Measurements from ENCODE around the gene MAPKAP1. TPM values are rescaled to one million over a fixed set of nuclear protein-coding genes. Genes with fewer than 3 reads are reported as not detected.

Gene MAPKAP1
- polyA plus RNA-seq, 1 donor (not counting 4 experiments of a cell fraction or from before 2014, with no cell fraction given): 129 TPM

DNA sequence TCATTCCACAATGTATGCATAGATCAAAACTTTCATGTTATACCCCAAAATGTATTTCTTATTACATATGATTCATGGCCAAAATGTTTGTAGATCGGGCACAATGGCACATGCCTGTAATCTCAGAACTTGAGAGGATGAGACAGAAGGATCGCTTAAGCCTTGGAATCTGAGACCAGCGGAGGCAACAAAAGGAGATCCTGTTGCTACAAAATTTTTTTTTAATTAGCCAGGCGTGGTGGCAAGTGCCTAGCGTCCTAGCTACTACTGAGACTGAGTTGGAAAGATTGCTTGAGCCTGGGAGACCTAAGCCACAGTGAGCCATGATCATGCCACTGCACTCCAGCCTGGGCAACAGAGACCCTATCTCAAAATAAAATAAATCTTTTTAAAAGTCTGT, 89.9 kb downstream of the MAPKAP1 start:
- no peaks in the 10 kb centered on the region for H3K4me1 ChIP-seq (ENCODE audit: control insufficient read depth, extremely low read depth, insufficient read depth, low read length)
- H3K27ac ChIP-seq (ENCODE audit: control insufficient read depth, insufficient read depth, low read length): no peak overlapping the region
- no peak overlapping the region for H3K4me3 ChIP-seq (ENCODE audit: control insufficient read depth in 2 of 3, extremely low read depth in 1 of 3, insufficient read depth in 2 of 3, low read depth in 1 of 3, low read length in 3 of 3)
- no peak overlapping the region for H3K4me2 ChIP-seq (ENCODE audit: control insufficient read depth, extremely low read depth, insufficient read depth, low read depth, low read length)
- no peak overlapping the region for H3K9ac ChIP-seq (ENCODE audit: control insufficient read depth, extremely low read depth, insufficient read depth, low read length)
- H3K9me3 ChIP-seq (ENCODE audit: control insufficient read depth, low read depth, low read length): no peaks in the 10 kb centered on the region
- FAIRE-seq: no peak
- TF ChIP-seq EZH2 (IDR thresholded peaks at IDR 0.05; ENCODE audit: low read length): no peak
- TF ChIP-seq, protein P1, sequence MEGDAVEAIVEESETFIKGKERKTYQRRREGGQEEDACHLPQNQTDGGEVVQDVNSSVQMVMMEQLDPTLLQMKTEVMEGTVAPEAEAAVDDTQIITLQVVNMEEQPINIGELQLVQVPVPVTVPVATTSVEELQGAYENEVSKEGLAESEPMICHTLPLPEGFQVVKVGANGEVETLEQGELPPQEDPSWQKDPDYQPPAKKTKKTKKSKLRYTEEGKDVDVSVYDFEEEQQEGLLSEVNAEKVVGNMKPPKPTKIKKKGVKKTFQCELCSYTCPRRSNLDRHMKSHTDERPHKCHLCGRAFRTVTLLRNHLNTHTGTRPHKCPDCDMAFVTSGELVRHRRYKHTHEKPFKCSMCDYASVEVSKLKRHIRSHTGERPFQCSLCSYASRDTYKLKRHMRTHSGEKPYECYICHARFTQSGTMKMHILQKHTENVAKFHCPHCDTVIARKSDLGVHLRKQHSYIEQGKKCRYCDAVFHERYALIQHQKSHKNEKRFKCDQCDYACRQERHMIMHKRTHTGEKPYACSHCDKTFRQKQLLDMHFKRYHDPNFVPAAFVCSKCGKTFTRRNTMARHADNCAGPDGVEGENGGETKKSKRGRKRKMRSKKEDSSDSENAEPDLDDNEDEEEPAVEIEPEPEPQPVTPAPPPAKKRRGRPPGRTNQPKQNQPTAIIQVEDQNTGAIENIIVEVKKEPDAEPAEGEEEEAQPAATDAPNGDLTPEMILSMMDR (optimal IDR thresholded peaks at IDR 0.05 in 1 of 3, IDR thresholded peaks at IDR 0.05 in 1 of 3, conservative IDR thresholded peaks at IDR 0.05 in 1 of 3; ENCODE audit: extremely low read depth in 1 of 3, insufficient read depth in 2 of 3, low read length in 3 of 3): no peak
- peaks cover 4% of the 10 kb centered on the region for H4K20me1 ChIP-seq (ENCODE audit: control insufficient read depth, extremely low read depth, insufficient read depth, low read length)
- no peaks in the 10 kb centered on the region for H3K27me3 ChIP-seq (ENCODE audit: control insufficient read depth, extremely low read depth, insufficient read depth, low read length)
- no peaks in the 10 kb centered on the region for H3K9me1 ChIP-seq (ENCODE audit: control insufficient read depth, extremely low read depth, insufficient read depth, low read length)
- H3K36me3 ChIP-seq (ENCODE audit: control insufficient read depth in 2 of 2, extremely low read depth in 1 of 2, insufficient read depth in 2 of 2, low read length in 2 of 2): no peaks in the 10 kb centered on the region
- H3K79me2 ChIP-seq (ENCODE audit: control insufficient read depth, insufficient read depth, low read length): peaks cover 74% of the 10 kb centered on the region
- dilution Hi-C loops (cut with MboI; ENCODE audit: extremely low pct_ligation_motif_present, low sequenced_read_pairs): no loop called here
- no peak overlapping the region for H2AFZ ChIP-seq (ENCODE audit: control insufficient read depth, low read length)
- DNase-seq (ENCODE audit: low read depth, low spot score): no peak

DNA sequence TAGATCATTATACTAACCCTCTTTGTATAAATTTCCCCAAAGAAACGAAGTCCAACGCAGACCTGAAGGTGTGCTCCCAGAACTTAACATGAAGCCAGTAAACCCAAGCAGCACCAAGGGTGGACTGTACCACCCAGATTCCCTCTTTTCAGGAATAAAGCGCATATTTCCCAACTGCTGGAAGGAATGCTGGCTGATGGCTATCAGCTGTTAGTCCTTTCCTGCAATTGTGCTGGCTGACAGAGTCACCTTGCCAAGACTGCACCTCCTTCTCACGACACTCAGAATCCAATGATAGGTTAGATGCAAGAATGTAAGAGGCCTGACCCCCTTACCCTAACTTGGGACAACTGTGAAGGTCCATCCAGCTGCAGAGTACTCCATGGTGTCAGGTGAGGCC, 93.9 kb downstream of the MAPKAP1 start:
- Histone ChIP-seq H4K20me1 (ENCODE audit: control insufficient read depth, extremely low read depth, insufficient read depth, low read length) (peaks cover 4% of the 10 kb centered on the region), H3K4me2 (ENCODE audit: control insufficient read depth, extremely low read depth, insufficient read depth, low read depth, low read length) (no peak overlapping the region), H3K9me1 (ENCODE audit: control insufficient read depth, extremely low read depth, insufficient read depth, low read length) (no peaks in the 10 kb centered on the region), H3K36me3 (ENCODE audit: control insufficient read depth in 2 of 2, extremely low read depth in 1 of 2, insufficient read depth in 2 of 2, low read length in 2 of 2) (no peaks in the 10 kb centered on the region), H3K4me3 (ENCODE audit: control insufficient read depth in 2 of 3, extremely low read depth in 1 of 3, insufficient read depth in 2 of 3, low read depth in 1 of 3, low read length in 3 of 3) (no peak overlapping the region), H3K4me1 (ENCODE audit: control insufficient read depth, extremely low read depth, insufficient read depth, low read length) (no peaks in the 10 kb centered on the region), H3K27me3 (ENCODE audit: control insufficient read depth, extremely low read depth, insufficient read depth, low read length) (no peaks in the 10 kb centered on the region), H3K79me2 (ENCODE audit: control insufficient read depth, insufficient read depth, low read length) (peaks cover 65% of the 10 kb centered on the region), H2AFZ (ENCODE audit: control insufficient read depth, low read length) (no peak overlapping the region), H3K9me3 (ENCODE audit: control insufficient read depth, low read depth, low read length) (no peaks in the 10 kb centered on the region), H3K9ac (ENCODE audit: control insufficient read depth, extremely low read depth, insufficient read depth, low read length) (no peak overlapping the region), H3K27ac (ENCODE audit: control insufficient read depth, insufficient read depth, low read length) (no peak overlapping the region)
- dilution Hi-C loops (cut with MboI; ENCODE audit: extremely low pct_ligation_motif_present, low sequenced_read_pairs): no loop called here
- TF ChIP-seq EZH2 (IDR thresholded peaks at IDR 0.05; ENCODE audit: low read length): no peak
- TF ChIP-seq, protein P1 (optimal IDR thresholded peaks at IDR 0.05 in 1 of 3, IDR thresholded peaks at IDR 0.05 in 1 of 3, conservative IDR thresholded peaks at IDR 0.05 in 1 of 3; ENCODE audit: extremely low read depth in 1 of 3, insufficient read depth in 2 of 3, low read length in 3 of 3): no peak
- FAIRE-seq: no peak
- no peak for DNase-seq (ENCODE audit: low read depth, low spot score)

All from keratinocyte (primary cell).